ENCODE measurements around the gene CYTH1. TPM values are rescaled to one million over a fixed set of nuclear protein-coding genes. Genes with fewer than 3 reads are reported as not detected.

Gene CYTH1
- polyA plus RNA-seq, 1 of the 3 experiments (the other 2 are of a cell fraction) = 23.8 TPM

DNA sequence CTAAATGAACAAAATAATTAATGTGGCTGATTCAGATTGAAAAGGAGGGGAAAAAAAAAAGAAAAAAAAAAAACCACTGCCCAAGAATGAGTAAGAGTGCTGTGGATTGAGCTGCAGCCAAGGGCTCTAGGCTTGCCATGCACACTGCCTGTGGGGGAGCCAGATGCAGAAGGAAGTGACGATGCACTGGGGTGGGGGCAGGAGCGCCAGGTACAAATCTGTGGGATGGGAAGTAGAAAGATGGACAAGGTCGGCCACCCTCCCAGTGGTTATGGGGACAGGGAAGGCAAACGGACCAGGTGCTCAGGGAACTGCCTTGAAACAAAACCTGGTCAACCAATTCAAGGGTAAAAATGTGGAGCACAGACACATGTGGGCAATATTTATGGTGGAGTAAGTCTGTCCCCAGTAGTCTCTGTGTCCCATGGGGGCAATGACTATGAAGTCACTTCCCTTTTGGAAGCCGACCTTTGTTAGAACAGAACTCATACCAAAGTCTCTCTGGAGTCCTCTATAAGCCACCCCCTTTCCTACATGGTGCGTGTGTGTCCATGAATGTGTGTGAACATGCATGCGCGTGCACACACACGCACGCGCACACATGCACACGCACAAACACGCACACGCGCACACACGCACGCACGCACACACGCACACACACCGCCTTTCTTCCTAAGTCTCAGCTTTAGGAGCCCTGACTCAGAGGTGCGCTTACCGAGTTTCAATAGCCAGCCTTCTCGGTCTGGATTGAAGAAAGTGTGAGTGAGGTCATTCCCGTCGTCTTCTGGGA, 84.3 kb downstream of the CYTH1 start:
- H3K4me2 ChIP-seq = no peak overlapping the region

More for the DNA sequence above, 84.3 kb downstream of the CYTH1 start:
- H3K27ac ChIP-seq (ENCODE audit: low read depth in 2 of 2, low read length in 1 of 2) = peak overlapping the region in 1 of 2 experiments; percentile 6; a peak in 1 of 4 replicates
- peaks cover 10% of the 10 kb centered on the region for H3F3A ChIP-seq (replicated peaks; ENCODE audit: insufficient read depth)
- ChIA-PET CTCF (interaction anchor here (0.6 to 3.5 kb wide), 5 partner anchors 11 to 201 kb away, joined by 3 to 26 read pairs (median 7); no protein-coding TSS in a partner anchor), POLR2A (no interaction called here)
- H3K9ac ChIP-seq = no peak overlapping the region
- no peaks in the 10 kb centered on the region for H3K9me3 ChIP-seq
- peaks cover 0 to 13% of the 10 kb centered on the region in 2 experiments; a peak in 1 of 4 replicates for H3K4me1 ChIP-seq (ENCODE audit: control insufficient read depth in 1 of 2, insufficient read depth in 2 of 2, low read depth in 1 of 2, low read length in 1 of 2)
- no peak overlapping the region for H2AFZ ChIP-seq (ENCODE audit: low read depth)
- H4K20me1 ChIP-seq (ENCODE audit: insufficient read depth) = no peaks in the 10 kb centered on the region
- WGBS (ENCODE audit: low lambda C conversion rate) = 90% methylated on average over 25 of the region's 25 CpGs
- no peak for DNase-seq
- H3K36me3 ChIP-seq (replicated peaks in 1 of 2; ENCODE audit: control insufficient read depth in 1 of 2, insufficient read depth in 2 of 2, low read length in 1 of 2) = peaks cover 27 to 68% of the 10 kb centered on the region in 2 experiments
- no peaks in the 10 kb centered on the region for H3K79me2 ChIP-seq (ENCODE audit: insufficient read depth)
- H3K4me3 ChIP-seq (ENCODE audit: low read depth in 2 of 2, low read length in 1 of 2) = no peak overlapping the region
- H3K27me3 ChIP-seq (ENCODE audit: insufficient read depth) = no peaks in the 10 kb centered on the region
- H3K9me2 ChIP-seq = no peaks in the 10 kb centered on the region
- TF ChIP-seq GABPA (IDR thresholded peaks at IDR 0.05; ENCODE audit: low read depth) (peak; percentile 22; the same call in 1 of the 2 replicates), MXI1 (IDR thresholded peaks at IDR 0.05; ENCODE audit: low read depth, low read length) (no peak), FOXM1 (IDR thresholded peaks at IDR 0.05; ENCODE audit: low read depth) (no peak), FOSL2 (IDR thresholded peaks at IDR 0.05; ENCODE audit: borderline replicate concordance, low read depth) (peak; percentile 22; the same call in 1 of the 2 replicates), RXRA (IDR thresholded peaks at IDR 0.05; ENCODE audit: borderline replicate concordance, low read depth) (no peak), YY1 (IDR thresholded peaks at IDR 0.05; ENCODE audit: low read depth) (no peak), FOXJ3 (CRISPR knock-in tag; IDR thresholded peaks at IDR 0.05) (no peak), RFX5 (IDR thresholded peaks at IDR 0.05; ENCODE audit: low read length) (no peak), RAD21 (IDR thresholded peaks at IDR 0.05; ENCODE audit: low read length) (no peak), CHD2 (IDR thresholded peaks at IDR 0.05; ENCODE audit: low read length, partially characterized antibody) (no peak), EP300 (IDR thresholded peaks at IDR 0.05; ENCODE audit: borderline replicate concordance in 1 of 2, low read depth in 1 of 2, low read length in 1 of 2) (no peak), NFIC (IDR thresholded peaks at IDR 0.05; ENCODE audit: borderline replicate concordance) (peak; percentile 34; the same call in 1 of the 2 replicates), SMC3 (IDR thresholded peaks at IDR 0.05; ENCODE audit: low read depth, low read length) (no peak), POLR2AphosphoS5 (IDR thresholded peaks at IDR 0.05; ENCODE audit: low read depth, low read length) (no peak), TCF12 (IDR thresholded peaks at IDR 0.05) (no peak)
- TF ChIP-seq, protein P1, sequence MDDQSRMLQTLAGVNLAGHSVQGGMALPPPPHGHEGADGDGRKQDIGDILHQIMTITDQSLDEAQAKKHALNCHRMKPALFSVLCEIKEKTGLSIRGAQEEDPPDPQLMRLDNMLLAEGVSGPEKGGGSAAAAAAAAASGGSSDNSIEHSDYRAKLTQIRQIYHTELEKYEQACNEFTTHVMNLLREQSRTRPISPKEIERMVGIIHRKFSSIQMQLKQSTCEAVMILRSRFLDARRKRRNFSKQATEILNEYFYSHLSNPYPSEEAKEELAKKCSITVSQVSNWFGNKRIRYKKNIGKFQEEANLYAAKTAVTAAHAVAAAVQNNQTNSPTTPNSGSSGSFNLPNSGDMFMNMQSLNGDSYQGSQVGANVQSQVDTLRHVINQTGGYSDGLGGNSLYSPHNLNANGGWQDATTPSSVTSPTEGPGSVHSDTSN (IDR thresholded peaks at IDR 0.05) = no peak
- TF ChIP-seq, protein P2, sequence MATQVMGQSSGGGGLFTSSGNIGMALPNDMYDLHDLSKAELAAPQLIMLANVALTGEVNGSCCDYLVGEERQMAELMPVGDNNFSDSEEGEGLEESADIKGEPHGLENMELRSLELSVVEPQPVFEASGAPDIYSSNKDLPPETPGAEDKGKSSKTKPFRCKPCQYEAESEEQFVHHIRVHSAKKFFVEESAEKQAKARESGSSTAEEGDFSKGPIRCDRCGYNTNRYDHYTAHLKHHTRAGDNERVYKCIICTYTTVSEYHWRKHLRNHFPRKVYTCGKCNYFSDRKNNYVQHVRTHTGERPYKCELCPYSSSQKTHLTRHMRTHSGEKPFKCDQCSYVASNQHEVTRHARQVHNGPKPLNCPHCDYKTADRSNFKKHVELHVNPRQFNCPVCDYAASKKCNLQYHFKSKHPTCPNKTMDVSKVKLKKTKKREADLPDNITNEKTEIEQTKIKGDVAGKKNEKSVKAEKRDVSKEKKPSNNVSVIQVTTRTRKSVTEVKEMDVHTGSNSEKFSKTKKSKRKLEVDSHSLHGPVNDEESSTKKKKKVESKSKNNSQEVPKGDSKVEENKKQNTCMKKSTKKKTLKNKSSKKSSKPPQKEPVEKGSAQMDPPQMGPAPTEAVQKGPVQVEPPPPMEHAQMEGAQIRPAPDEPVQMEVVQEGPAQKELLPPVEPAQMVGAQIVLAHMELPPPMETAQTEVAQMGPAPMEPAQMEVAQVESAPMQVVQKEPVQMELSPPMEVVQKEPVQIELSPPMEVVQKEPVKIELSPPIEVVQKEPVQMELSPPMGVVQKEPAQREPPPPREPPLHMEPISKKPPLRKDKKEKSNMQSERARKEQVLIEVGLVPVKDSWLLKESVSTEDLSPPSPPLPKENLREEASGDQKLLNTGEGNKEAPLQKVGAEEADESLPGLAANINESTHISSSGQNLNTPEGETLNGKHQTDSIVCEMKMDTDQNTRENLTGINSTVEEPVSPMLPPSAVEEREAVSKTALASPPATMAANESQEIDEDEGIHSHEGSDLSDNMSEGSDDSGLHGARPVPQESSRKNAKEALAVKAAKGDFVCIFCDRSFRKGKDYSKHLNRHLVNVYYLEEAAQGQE (IDR thresholded peaks at IDR 0.05; ENCODE audit: low read depth, low read length) = no peak
- TF ChIP-seq, protein P3, sequence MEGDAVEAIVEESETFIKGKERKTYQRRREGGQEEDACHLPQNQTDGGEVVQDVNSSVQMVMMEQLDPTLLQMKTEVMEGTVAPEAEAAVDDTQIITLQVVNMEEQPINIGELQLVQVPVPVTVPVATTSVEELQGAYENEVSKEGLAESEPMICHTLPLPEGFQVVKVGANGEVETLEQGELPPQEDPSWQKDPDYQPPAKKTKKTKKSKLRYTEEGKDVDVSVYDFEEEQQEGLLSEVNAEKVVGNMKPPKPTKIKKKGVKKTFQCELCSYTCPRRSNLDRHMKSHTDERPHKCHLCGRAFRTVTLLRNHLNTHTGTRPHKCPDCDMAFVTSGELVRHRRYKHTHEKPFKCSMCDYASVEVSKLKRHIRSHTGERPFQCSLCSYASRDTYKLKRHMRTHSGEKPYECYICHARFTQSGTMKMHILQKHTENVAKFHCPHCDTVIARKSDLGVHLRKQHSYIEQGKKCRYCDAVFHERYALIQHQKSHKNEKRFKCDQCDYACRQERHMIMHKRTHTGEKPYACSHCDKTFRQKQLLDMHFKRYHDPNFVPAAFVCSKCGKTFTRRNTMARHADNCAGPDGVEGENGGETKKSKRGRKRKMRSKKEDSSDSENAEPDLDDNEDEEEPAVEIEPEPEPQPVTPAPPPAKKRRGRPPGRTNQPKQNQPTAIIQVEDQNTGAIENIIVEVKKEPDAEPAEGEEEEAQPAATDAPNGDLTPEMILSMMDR (IDR thresholded peaks at IDR 0.05) = no peak
- TF ChIP-seq, protein P4, sequence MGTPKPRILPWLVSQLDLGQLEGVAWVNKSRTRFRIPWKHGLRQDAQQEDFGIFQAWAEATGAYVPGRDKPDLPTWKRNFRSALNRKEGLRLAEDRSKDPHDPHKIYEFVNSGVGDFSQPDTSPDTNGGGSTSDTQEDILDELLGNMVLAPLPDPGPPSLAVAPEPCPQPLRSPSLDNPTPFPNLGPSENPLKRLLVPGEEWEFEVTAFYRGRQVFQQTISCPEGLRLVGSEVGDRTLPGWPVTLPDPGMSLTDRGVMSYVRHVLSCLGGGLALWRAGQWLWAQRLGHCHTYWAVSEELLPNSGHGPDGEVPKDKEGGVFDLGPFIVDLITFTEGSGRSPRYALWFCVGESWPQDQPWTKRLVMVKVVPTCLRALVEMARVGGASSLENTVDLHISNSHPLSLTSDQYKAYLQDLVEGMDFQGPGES (IDR thresholded peaks at IDR 0.05; ENCODE audit: low read depth, low read length) = no peak
- TF ChIP-seq, protein P5, sequence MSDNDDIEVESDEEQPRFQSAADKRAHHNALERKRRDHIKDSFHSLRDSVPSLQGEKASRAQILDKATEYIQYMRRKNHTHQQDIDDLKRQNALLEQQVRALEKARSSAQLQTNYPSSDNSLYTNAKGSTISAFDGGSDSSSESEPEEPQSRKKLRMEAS (IDR thresholded peaks at IDR 0.05; ENCODE audit: low read depth) = no peak
